CD4-positive, alpha-beta T cell treated with Interleukin-15 for 4 hours (primary cell): ENCODE results near the gene KIAA0319L.
"Not testable (repeated sequence)": the region's sequence is repeated elsewhere in the genome, so short reads cannot be mapped to it uniquely, and the experiment has no call there.

Experiments used
- DNase-seq: peaks from one replicate; pipeline ENCODE4 v3.0.0-alpha.2; 2020; ENCODE audit warnings: low spot score

Gene KIAA0319L

GRCh38 chr1:35557118-35557610 lies at the start of gene KIAA0319L:
Gene KIAA0319L, minus strand, starts transcription at chr1:35557403. Its CDS starts 2,912 bp downstream, at chr1:35554491.
- DNase-seq, result peak; percentile 74

GRCh38 chr1:35605867-35606182 lies 48.6 kb upstream of the KIAA0319L start:
- DNase-seq, result no peak

- no peak for DNase-seq
Observed at GRCh38 chr1:35605071-35605866, 48.1 kb upstream of the KIAA0319L start.

- DNase-seq, result no peak
Observed at GRCh38 chr1:35603941-35604340, 46.7 kb upstream of the KIAA0319L start.

- no peak for DNase-seq
Observed at GRCh38 chr1:35603468-35603867, 46.3 kb upstream of the KIAA0319L start.

- DNase-seq, result no peak
Observed at GRCh38 chr1:35600593-35600992, 43.4 kb upstream of the KIAA0319L start.

GRCh38 chr1:35599411-35599810 lies 42.2 kb upstream of the KIAA0319L start:
- no peak for DNase-seq

GRCh38 chr1:35598895-35599294 lies 41.7 kb upstream of the KIAA0319L start:
- no peak for DNase-seq

- no peak for DNase-seq
Observed at GRCh38 chr1:35597870-35598269, 40.7 kb upstream of the KIAA0319L start.

GRCh38 chr1:35595684-35596083 lies 38.5 kb upstream of the KIAA0319L start:
- no peak for DNase-seq

- no peak for DNase-seq
Observed at GRCh38 chr1:35594005-35594760, 37.0 kb upstream of the KIAA0319L start.

GRCh38 chr1:35592991-35593769 lies 36.0 kb upstream of the KIAA0319L start:
- no peak for DNase-seq

GRCh38 chr1:35591211-35591610 lies 34.0 kb upstream of the KIAA0319L start:
- DNase-seq, result no peak

GRCh38 chr1:35590476-35591040 lies 33.4 kb upstream of the KIAA0319L start:
- DNase-seq, result no peak

GRCh38 chr1:35589516-35590427 lies 32.6 kb upstream of the KIAA0319L start:
- DNase-seq, result no peak

GRCh38 chr1:35588197-35588910 lies 31.2 kb upstream of the KIAA0319L start:
- no peak for DNase-seq

- DNase-seq, result no peak
Observed at GRCh38 chr1:35587736-35588135, 30.5 kb upstream of the KIAA0319L start.

- no peak for DNase-seq
Observed at GRCh38 chr1:35586808-35587207, 29.6 kb upstream of the KIAA0319L start.

- DNase-seq, result not testable (repeated sequence)
Observed at GRCh38 chr1:35585805-35586204, 28.6 kb upstream of the KIAA0319L start.

- DNase-seq, result no peak
Observed at GRCh38 chr1:35585281-35585680, 28.1 kb upstream of the KIAA0319L start.
